ENCODE data around the gene TEAD1.

Gene TEAD1

GRCh38 chr11:12674571-12674935, 332 bp downstream of the TEAD1 start:
- DNase-seq, result no peak
- Mint-ChIP-seq H3K27me3 (peaks cover 70 to 74% of the 10 kb centered on the region in 2 donors), H3K36me3 (ENCODE audit: insufficient read depth) (no peaks in the 10 kb centered on the region), H3K9me3 (no peaks in the 10 kb centered on the region), H3K4me3 (no peak overlapping the region), H3K27ac (no peak overlapping the region), H3K4me1 (ENCODE audit: low read depth in 2 of 2) (peaks cover 3 to 5% of the 10 kb centered on the region in 2 donors)
- peak; percentile 30 for ATAC-seq (replicated peaks)

DNA sequence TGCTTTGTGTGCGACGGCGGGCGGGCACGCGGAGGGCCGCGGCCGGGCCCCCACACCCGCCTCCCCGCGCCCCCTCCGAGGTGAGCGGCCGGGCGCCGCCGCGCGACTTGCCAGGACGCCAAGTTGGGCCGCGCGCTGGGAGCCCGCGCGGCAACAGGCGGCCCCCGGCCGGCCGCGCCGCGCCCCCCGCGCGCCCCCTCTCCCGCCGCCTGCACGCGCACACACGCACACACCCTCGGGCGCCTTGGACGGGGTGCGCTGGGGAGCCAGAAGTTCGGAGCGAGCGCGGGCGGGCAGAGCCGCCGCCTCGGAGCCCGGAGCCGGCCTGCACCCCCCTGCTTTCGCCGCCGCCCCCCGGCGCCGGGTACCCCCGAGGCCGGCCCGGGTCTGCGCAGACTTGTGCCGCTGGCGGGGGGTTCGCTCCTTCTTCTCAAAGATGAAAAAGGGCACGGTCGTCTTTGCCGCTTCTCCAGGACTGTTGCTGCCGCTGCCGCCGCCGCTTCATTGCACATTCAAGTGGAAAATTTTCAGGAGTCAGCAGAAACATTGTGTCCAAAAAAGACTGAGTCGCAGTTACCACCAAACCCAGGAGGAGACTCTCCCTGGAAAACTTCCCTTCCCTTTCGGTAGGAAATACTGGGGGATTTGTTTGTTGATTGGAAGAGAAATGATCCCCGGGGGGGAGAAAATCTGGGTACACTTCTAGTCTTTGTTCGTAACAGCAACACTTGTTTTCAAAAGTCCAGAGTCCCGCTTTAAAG, 895 bp downstream of the TEAD1 start:
- H3K4me1 Mint-ChIP-seq (ENCODE audit: low read depth in 2 of 2), result peaks cover 3 to 5% of the 10 kb centered on the region in 2 donors
- H3K36me3 Mint-ChIP-seq (ENCODE audit: insufficient read depth), result no peaks in the 10 kb centered on the region
- no peak overlapping the region for H3K27ac Mint-ChIP-seq
- ATAC-seq (replicated peaks) (no peak), DNase-seq (no peak)
- peaks cover 67 to 75% of the 10 kb centered on the region in 2 donors for H3K27me3 Mint-ChIP-seq
- peak overlapping the region; percentile 55 to 69 for H3K4me3 Mint-ChIP-seq
- H3K9me3 Mint-ChIP-seq, result no peaks in the 10 kb centered on the region

DNA sequence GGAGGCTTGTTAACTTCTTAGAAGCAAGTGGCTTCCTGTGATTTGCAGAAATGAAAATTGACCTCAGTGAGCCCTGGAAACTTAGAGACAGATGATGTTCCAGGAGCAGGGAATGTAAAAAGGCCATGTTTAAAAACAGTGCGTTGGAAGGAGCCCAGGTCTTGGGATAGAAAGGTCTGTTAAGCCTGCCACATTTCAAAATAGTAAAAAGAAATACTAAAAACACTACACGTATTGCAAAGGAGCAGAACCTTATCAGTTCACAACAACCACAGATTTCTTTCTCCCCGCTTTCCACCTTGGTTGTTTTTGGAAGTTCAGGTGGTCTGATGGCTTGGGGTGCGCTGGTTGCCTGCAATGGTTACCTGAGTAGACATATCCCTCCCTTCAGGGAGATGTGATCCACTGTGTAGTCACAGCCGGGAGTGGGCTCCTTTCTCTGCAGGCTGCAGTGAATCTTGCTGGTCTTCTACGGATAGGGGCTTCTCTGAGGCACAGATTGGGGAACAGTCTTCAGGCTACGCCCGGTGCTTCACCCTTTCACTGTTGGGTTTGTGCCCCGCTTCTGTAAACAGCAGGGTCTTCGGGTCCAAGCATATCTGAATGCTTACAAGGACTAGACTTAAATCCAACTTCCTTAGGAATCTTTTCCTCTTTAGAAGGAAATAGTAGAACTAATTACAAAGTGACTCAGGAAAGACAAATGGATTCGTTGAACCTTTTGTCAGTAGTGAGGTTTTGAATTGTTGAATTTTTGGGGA, 1.9 kb downstream of the TEAD1 start:
- peaks cover 3 to 5% of the 10 kb centered on the region in 2 donors for H3K4me1 Mint-ChIP-seq (ENCODE audit: low read depth in 2 of 2)
- ATAC-seq (replicated peaks) (no peak), DNase-seq (no peak)
- no peak overlapping the region for H3K27ac Mint-ChIP-seq
- H3K4me3 Mint-ChIP-seq, result peak overlapping the region; percentile 55 to 69
- peaks cover 71 to 78% of the 10 kb centered on the region in 2 donors for H3K27me3 Mint-ChIP-seq
- no peaks in the 10 kb centered on the region for H3K9me3 Mint-ChIP-seq
- no peaks in the 10 kb centered on the region for H3K36me3 Mint-ChIP-seq (ENCODE audit: insufficient read depth)

- Mint-ChIP-seq H3K4me1 (ENCODE audit: low read depth in 2 of 2) (peaks cover 3 to 5% of the 10 kb centered on the region in 2 donors), H3K4me3 (no peak overlapping the region), H3K9me3 (no peaks in the 10 kb centered on the region), H3K27me3 (peaks cover 69 to 78% of the 10 kb centered on the region in 2 donors), H3K27ac (no peak overlapping the region), H3K36me3 (ENCODE audit: insufficient read depth) (no peaks in the 10 kb centered on the region)
- ATAC-seq (replicated peaks) (no peak), DNase-seq (no peak)
Observed at GRCh38 chr11:12677131-12677530, 2.9 kb downstream of the TEAD1 start.

- ATAC-seq (replicated peaks) (no peak), DNase-seq (no peak)
- Mint-ChIP-seq H3K27ac (no peak overlapping the region), H3K4me3 (no peak overlapping the region), H3K4me1 (ENCODE audit: low read depth in 2 of 2) (peaks cover 2 to 5% of the 10 kb centered on the region in 2 donors), H3K36me3 (ENCODE audit: insufficient read depth) (no peaks in the 10 kb centered on the region), H3K9me3 (no peaks in the 10 kb centered on the region), H3K27me3 (peaks cover 73 to 80% of the 10 kb centered on the region in 2 donors)
Observed at GRCh38 chr11:12678092-12678491, 3.9 kb downstream of the TEAD1 start.

DNA sequence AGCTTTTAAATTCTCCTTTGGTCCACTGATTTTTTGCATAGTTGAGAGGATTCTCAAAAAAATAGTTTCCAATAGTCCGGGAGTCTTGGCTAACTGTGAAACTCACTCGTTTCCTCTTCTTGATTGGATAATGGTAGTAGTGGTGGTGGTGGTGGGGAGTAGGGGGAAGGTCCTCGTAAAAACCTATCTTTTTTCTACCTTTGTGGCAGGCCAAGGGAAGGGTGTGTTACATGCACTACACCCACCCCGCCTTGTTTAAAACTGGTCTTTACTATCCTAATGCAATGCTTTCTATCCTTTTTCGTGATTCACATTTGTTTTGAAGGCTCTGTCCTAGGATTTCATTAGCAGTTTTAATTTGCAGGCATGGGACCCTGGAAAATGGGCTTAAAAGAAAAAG, 4.8 kb downstream of the TEAD1 start:
- no peaks in the 10 kb centered on the region for H3K36me3 Mint-ChIP-seq (ENCODE audit: insufficient read depth)
- no peak overlapping the region for H3K27ac Mint-ChIP-seq
- H3K4me1 Mint-ChIP-seq (ENCODE audit: low read depth in 2 of 2), result no peaks in the 10 kb centered on the region
- peaks cover 75 to 82% of the 10 kb centered on the region in 2 donors for H3K27me3 Mint-ChIP-seq
- no peaks in the 10 kb centered on the region for H3K9me3 Mint-ChIP-seq
- no peak for ATAC-seq (replicated peaks)
- DNase-seq, result no peak
- no peak overlapping the region for H3K4me3 Mint-ChIP-seq

DNA sequence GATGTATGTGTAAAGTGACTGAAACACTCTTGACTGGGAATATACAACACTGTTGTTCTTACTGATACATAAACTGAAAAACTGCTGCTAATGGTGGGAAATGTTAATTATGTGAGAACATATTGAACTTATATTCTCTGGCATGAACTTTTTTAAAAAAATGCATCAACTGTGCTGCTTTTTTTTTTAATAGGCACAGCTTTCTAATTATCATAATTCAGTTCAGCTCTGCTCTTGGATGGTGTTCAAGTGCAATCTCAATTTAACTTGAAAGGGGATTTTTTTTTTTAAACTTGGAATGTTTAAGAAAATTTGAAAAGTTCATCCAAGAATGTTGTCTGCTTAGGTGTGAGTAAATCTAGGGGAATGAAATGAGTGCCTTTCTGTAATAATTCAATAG, 5.2 kb downstream of the TEAD1 start:
- Mint-ChIP-seq H3K4me3 (no peak overlapping the region), H3K36me3 (ENCODE audit: insufficient read depth) (no peaks in the 10 kb centered on the region), H3K27me3 (peaks cover 75 to 87% of the 10 kb centered on the region in 2 donors), H3K4me1 (ENCODE audit: low read depth in 2 of 2) (no peaks in the 10 kb centered on the region), H3K9me3 (no peaks in the 10 kb centered on the region), H3K27ac (no peak overlapping the region)
- DNase-seq (no peak), ATAC-seq (replicated peaks) (no peak)

GRCh38 chr11:12680246-12680939, 6.2 kb downstream of the TEAD1 start:
- H3K36me3 Mint-ChIP-seq (ENCODE audit: insufficient read depth), result no peaks in the 10 kb centered on the region
- H3K27ac Mint-ChIP-seq, result no peak overlapping the region
- no peaks in the 10 kb centered on the region for H3K4me1 Mint-ChIP-seq (ENCODE audit: low read depth in 2 of 2)
- DNase-seq (no peak), ATAC-seq (replicated peaks) (peak; percentile 61)
- H3K4me3 Mint-ChIP-seq, result no peak overlapping the region
- no peaks in the 10 kb centered on the region for H3K9me3 Mint-ChIP-seq
- H3K27me3 Mint-ChIP-seq, result peaks cover 75 to 96% of the 10 kb centered on the region in 2 donors

DNA sequence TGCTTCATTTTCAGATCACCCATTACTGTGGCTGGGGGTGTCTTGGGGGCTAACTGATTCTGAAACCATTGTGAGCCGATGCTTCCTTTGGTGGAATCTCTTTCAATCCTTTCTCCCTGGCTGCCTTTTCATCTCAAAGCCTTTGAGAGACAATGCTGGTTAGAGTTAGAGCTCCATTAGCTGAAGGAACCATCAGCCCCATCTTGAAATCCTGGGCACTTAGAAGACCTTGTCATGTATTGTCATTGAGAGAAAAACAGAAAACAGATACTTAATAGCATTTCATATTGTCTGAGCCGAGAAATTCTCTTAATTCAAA, 6.7 kb downstream of the TEAD1 start:
- Mint-ChIP-seq H3K9me3 (no peaks in the 10 kb centered on the region), H3K4me3 (no peak overlapping the region), H3K36me3 (ENCODE audit: insufficient read depth) (no peaks in the 10 kb centered on the region), H3K4me1 (ENCODE audit: low read depth in 2 of 2) (no peaks in the 10 kb centered on the region), H3K27ac (no peak overlapping the region), H3K27me3 (peaks cover 76 to 99% of the 10 kb centered on the region in 2 donors)
- ATAC-seq (replicated peaks), result no peak
- DNase-seq, result no peak

DNA sequence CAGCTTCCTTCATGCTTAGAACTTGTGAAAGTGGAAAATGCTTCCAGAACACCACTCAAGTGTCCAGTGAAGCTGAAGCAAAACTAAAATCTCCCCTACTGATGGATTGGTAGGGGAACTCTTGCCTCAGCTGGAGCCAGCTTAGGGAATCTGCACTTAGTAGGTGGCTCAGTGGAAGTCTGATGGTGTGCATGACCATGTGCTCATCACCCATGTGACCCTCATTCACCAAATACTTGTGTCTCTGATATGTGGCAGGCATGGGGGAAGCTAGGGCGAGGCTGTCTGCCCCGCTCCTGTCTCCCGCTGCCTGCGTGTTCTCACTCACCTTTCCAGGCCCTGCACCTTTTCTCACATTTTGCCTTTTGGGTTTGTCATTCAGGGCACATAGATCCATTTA, 7.2 kb downstream of the TEAD1 start:
- Mint-ChIP-seq H3K4me3 (no peak overlapping the region), H3K27me3 (peaks cover 74 to 98% of the 10 kb centered on the region in 2 donors), H3K4me1 (ENCODE audit: low read depth in 2 of 2) (no peaks in the 10 kb centered on the region), H3K36me3 (ENCODE audit: insufficient read depth) (no peaks in the 10 kb centered on the region), H3K27ac (no peak overlapping the region), H3K9me3 (no peaks in the 10 kb centered on the region)
- no peak for DNase-seq
- ATAC-seq (replicated peaks), result no peak

DNA sequence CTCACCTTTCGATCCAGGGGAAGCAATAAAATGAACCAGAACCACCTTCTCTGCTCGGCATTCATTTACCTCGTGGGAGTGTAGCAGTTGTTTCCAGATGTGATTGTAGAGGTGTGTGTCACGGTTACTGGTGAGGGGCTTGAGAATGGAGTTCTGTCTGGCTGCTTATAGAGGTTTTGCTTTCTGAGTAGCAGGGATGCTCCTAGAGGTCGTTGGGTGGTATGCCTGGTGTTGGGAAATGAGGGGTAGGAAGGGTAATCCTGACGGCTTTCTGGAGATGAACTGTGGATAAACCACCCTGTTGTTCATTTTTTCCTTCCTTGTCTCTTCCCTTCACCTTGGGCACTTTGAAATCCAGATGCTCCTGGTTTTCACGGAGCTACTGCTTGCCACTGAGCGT, 8.1 kb downstream of the TEAD1 start:
- no peak for DNase-seq
- ATAC-seq (replicated peaks), result no peak
- no peak overlapping the region for H3K27ac Mint-ChIP-seq
- no peaks in the 10 kb centered on the region for H3K36me3 Mint-ChIP-seq (ENCODE audit: insufficient read depth)
- H3K27me3 Mint-ChIP-seq, result peaks cover 65 to 97% of the 10 kb centered on the region in 2 donors
- H3K4me3 Mint-ChIP-seq, result no peak overlapping the region
- H3K4me1 Mint-ChIP-seq (ENCODE audit: low read depth in 2 of 2), result no peaks in the 10 kb centered on the region
- H3K9me3 Mint-ChIP-seq, result no peaks in the 10 kb centered on the region

DNA sequence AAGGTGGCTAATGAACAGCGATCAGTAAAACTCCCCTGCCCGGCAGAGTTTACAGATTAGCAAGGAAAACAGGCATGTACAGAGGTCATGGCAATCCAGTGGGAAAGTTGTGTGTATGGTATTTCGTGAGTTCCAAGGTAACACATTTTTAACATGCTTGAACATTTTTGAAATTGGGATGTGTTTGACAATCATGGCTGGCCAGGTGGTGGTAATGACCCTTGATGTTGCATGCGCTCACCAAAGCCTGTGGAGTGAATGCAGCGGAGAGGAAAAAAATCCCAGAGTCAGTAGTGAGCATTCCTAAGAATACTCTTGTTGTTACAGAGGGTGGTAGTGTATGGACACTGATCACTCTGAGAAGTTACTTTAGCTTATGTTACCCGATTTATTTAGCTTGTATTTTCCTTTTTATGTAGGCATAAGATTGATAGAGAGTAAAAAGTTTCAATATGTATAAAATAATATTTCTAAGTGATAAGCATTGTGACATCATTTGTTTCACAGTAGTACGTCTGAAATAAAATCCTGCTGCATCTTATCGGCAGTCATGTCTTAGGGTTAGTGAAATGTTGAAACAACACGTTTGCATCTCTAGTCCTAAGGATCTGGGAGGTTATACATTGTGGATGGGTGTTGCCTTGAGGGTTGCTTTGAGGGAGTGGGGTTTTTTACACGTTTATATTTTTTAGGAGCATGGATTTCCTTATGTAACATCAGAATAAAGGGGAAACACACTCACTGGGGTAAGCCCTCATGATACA, 8.7 kb downstream of the TEAD1 start:
- H3K27me3 Mint-ChIP-seq, result peaks cover 59 to 97% of the 10 kb centered on the region in 2 donors
- DNase-seq, result no peak
- H3K9me3 Mint-ChIP-seq, result no peaks in the 10 kb centered on the region
- H3K36me3 Mint-ChIP-seq (ENCODE audit: insufficient read depth), result no peaks in the 10 kb centered on the region
- ATAC-seq (replicated peaks), result no peak
- H3K27ac Mint-ChIP-seq, result no peak overlapping the region
- H3K4me1 Mint-ChIP-seq (ENCODE audit: low read depth in 2 of 2), result no peaks in the 10 kb centered on the region
- H3K4me3 Mint-ChIP-seq, result no peak overlapping the region

GRCh38 chr11:12683874-12684273, 9.7 kb downstream of the TEAD1 start:
- DNase-seq, result no peak
- Mint-ChIP-seq H3K27me3 (peaks cover 60 to 98% of the 10 kb centered on the region in 2 donors), H3K36me3 (ENCODE audit: insufficient read depth) (no peaks in the 10 kb centered on the region), H3K4me3 (no peak overlapping the region), H3K27ac (no peak overlapping the region), H3K4me1 (ENCODE audit: low read depth in 2 of 2) (no peaks in the 10 kb centered on the region), H3K9me3 (no peaks in the 10 kb centered on the region)
- ATAC-seq (replicated peaks), result no peak

All from effector memory CD8-positive, alpha-beta T cell (primary cell).